ENCODE data around the gene NUP107.

The NUP107 gene

DNA sequence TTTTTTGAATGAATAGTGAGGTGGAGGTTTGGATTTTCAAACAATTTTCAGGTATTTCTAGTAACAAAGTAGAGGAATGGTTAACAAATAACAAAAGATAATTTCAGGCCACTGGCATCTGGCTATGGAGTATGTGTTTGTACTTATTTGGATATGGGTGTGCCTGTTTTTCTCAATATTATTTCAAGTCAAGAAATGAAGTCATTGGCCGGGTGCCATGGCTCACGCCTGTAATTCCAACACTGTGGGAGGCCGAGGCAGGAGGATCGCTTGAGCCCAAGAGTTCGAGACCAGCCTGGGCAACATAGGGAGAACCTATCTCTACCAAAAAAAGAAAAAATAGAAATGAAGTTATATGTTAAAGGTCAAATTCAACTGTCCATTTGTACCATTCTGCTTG is 73.1 kb downstream of the NUP107 start:
- no peak for ATAC-seq

DNA sequence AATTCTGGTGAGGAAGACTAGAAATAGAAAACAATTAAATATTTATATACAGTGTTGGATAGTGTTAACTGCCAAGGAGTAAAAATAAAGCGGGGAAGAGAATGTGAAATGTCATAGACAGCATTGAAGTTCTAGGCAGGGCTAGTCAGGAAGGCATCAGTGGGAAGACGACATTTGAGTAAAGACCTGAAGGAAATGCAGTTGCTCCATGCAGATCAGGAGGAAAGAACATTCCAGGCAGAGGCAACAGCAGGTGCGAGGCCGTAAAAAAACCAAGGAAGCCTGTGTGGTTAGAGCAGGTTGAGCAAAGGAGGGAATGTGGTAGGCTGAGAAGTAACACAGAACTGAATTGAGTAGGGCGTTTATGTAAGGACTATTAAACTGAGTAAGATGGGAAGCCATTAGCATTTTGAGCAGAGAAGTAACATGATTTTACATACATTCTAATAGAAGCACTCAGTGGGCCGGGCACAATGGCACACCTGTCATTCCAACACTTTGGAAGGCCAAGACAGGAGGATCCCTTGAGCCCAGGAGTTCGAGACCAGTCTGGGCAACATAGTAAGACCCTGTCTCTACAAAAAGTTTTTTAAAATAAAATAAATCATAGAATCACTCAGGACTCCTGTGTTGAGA is 74.1 kb downstream of the NUP107 start:
- ATAC-seq: no peak
- TF ChIP-seq SNAI2 (CRISPR knock-in tag; IDR thresholded peaks at IDR 0.05) (no peak), TCF4 (CRISPR knock-in tag; IDR thresholded peaks at IDR 0.05; ENCODE audit: borderline replicate concordance) (no peak), TOX (CRISPR knock-in tag; IDR thresholded peaks at IDR 0.05; ENCODE audit: borderline replicate concordance) (no peak), ZNF70 (CRISPR knock-in tag; IDR thresholded peaks at IDR 0.05) (no peak), ISL1 (CRISPR knock-in tag; IDR thresholded peaks at IDR 0.05) (no peak), ZFP30 (CRISPR knock-in tag; IDR thresholded peaks at IDR 0.05) (no peak), ZNF8 (CRISPR knock-in tag; IDR thresholded peaks at IDR 0.05) (no peak), PPARA (CRISPR knock-in tag; IDR thresholded peaks at IDR 0.05; ENCODE audit: borderline replicate concordance) (no peak), ZFP3 (CRISPR knock-in tag; IDR thresholded peaks at IDR 0.05) (no peak), ZNF565 (CRISPR knock-in tag; conservative IDR thresholded peaks at IDR 0.05; ENCODE audit: low read depth) (no peak)
- TF ChIP-seq, protein P1, sequence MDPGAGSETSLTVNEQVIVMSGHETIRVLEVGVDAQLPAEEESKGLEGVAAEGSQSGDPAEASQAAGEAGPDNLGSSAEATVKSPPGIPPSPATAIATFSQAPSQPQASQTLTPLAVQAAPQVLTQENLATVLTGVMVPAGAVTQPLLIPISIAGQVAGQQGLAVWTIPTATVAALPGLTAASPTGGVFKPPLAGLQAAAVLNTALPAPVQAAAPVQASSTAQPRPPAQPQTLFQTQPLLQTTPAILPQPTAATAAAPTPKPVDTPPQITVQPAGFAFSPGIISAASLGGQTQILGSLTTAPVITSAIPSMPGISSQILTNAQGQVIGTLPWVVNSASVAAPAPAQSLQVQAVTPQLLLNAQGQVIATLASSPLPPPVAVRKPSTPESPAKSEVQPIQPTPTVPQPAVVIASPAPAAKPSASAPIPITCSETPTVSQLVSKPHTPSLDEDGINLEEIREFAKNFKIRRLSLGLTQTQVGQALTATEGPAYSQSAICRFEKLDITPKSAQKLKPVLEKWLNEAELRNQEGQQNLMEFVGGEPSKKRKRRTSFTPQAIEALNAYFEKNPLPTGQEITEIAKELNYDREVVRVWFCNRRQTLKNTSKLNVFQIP (CRISPR knock-in tag; IDR thresholded peaks at IDR 0.05; ENCODE audit: borderline replicate concordance, low read depth): no peak
- TF ChIP-seq, protein P2, sequence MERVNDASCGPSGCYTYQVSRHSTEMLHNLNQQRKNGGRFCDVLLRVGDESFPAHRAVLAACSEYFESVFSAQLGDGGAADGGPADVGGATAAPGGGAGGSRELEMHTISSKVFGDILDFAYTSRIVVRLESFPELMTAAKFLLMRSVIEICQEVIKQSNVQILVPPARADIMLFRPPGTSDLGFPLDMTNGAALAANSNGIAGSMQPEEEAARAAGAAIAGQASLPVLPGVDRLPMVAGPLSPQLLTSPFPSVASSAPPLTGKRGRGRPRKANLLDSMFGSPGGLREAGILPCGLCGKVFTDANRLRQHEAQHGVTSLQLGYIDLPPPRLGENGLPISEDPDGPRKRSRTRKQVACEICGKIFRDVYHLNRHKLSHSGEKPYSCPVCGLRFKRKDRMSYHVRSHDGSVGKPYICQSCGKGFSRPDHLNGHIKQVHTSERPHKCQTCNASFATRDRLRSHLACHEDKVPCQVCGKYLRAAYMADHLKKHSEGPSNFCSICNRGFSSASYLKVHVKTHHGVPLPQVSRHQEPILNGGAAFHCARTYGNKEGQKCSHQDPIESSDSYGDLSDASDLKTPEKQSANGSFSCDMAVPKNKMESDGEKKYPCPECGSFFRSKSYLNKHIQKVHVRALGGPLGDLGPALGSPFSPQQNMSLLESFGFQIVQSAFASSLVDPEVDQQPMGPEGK (CRISPR knock-in tag; IDR thresholded peaks at IDR 0.05; ENCODE audit: borderline replicate concordance): no peak
- TF ChIP-seq, protein P3, sequence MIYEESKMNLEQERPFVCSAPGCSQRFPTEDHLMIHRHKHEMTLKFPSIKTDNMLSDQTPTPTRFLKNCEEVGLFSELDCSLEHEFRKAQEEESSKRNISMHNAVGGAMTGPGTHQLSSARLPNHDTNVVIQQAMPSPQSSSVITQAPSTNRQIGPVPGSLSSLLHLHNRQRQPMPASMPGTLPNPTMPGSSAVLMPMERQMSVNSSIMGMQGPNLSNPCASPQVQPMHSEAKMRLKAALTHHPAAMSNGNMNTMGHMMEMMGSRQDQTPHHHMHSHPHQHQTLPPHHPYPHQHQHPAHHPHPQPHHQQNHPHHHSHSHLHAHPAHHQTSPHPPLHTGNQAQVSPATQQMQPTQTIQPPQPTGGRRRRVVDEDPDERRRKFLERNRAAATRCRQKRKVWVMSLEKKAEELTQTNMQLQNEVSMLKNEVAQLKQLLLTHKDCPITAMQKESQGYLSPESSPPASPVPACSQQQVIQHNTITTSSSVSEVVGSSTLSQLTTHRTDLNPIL (CRISPR knock-in tag; IDR thresholded peaks at IDR 0.05; ENCODE audit: low read depth): no peak

More for the DNA sequence above, 73.1 kb downstream of the NUP107 start:
- TF ChIP-seq SNAI2 (CRISPR knock-in tag; IDR thresholded peaks at IDR 0.05): no peak
- TF ChIP-seq ARNTL (CRISPR knock-in tag; IDR thresholded peaks at IDR 0.05; ENCODE audit: borderline replicate concordance, low read depth): no peak
- TF ChIP-seq ZC3H10 (CRISPR knock-in tag; IDR thresholded peaks at IDR 0.05): no peak
- TF ChIP-seq OSR1 (CRISPR knock-in tag; IDR thresholded peaks at IDR 0.05): no peak

GRCh38 chr12:68761442-68761812 is 74.6 kb downstream of the NUP107 start:
- TF ChIP-seq ZFP30 (CRISPR knock-in tag; IDR thresholded peaks at IDR 0.05): no peak
- TF ChIP-seq, protein P3 (CRISPR knock-in tag; IDR thresholded peaks at IDR 0.05; ENCODE audit: low read depth): no peak
- TF ChIP-seq GLIS3 (CRISPR knock-in tag; IDR thresholded peaks at IDR 0.05): no peak
- TF ChIP-seq PPARA (CRISPR knock-in tag; IDR thresholded peaks at IDR 0.05; ENCODE audit: borderline replicate concordance): no peak
- no peak for TF ChIP-seq ZNF70 (CRISPR knock-in tag; IDR thresholded peaks at IDR 0.05)
- TF ChIP-seq, protein P1 (CRISPR knock-in tag; IDR thresholded peaks at IDR 0.05; ENCODE audit: borderline replicate concordance, low read depth): no peak
- no peak for TF ChIP-seq ZC3H10 (CRISPR knock-in tag; IDR thresholded peaks at IDR 0.05)
- TF ChIP-seq, protein P2 (CRISPR knock-in tag; IDR thresholded peaks at IDR 0.05; ENCODE audit: borderline replicate concordance): no peak
- no peak for TF ChIP-seq ISL1 (CRISPR knock-in tag; IDR thresholded peaks at IDR 0.05)
- no peak for TF ChIP-seq ARNTL (CRISPR knock-in tag; IDR thresholded peaks at IDR 0.05; ENCODE audit: borderline replicate concordance, low read depth)
- no peak for TF ChIP-seq ZNF565 (CRISPR knock-in tag; conservative IDR thresholded peaks at IDR 0.05; ENCODE audit: low read depth)
- TF ChIP-seq SNAI2 (CRISPR knock-in tag; IDR thresholded peaks at IDR 0.05): no peak
- TF ChIP-seq, protein P4, sequence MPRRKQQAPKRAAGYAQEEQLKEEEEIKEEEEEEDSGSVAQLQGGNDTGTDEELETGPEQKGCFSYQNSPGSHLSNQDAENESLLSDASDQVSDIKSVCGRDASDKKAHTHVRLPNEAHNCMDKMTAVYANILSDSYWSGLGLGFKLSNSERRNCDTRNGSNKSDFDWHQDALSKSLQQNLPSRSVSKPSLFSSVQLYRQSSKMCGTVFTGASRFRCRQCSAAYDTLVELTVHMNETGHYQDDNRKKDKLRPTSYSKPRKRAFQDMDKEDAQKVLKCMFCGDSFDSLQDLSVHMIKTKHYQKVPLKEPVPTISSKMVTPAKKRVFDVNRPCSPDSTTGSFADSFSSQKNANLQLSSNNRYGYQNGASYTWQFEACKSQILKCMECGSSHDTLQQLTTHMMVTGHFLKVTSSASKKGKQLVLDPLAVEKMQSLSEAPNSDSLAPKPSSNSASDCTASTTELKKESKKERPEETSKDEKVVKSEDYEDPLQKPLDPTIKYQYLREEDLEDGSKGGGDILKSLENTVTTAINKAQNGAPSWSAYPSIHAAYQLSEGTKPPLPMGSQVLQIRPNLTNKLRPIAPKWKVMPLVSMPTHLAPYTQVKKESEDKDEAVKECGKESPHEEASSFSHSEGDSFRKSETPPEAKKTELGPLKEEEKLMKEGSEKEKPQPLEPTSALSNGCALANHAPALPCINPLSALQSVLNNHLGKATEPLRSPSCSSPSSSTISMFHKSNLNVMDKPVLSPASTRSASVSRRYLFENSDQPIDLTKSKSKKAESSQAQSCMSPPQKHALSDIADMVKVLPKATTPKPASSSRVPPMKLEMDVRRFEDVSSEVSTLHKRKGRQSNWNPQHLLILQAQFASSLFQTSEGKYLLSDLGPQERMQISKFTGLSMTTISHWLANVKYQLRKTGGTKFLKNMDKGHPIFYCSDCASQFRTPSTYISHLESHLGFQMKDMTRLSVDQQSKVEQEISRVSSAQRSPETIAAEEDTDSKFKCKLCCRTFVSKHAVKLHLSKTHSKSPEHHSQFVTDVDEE (CRISPR knock-in tag; IDR thresholded peaks at IDR 0.05): no peak
- no peak for TF ChIP-seq CSDC2 (CRISPR knock-in tag; IDR thresholded peaks at IDR 0.05)
- no peak for ATAC-seq
